Activated naive CD8-positive, alpha-beta T cell treated with anti-CD3 and anti-CD28 coated beads, Interleukin-2, amount 50 U/mL, for 24 hours (primary cell): Measurements from ENCODE around the gene TRIM9.
A peak's percentile ranks its signal among the peaks of the same experiment; 100 is the strongest.
"Not testable (repeated sequence)": the region's sequence is repeated elsewhere in the genome, so short reads cannot be mapped to it uniquely, and the experiment has no call there.

ENCODE experiments used
- ATAC-seq: fragments of 150-1000 bp; cut with Tn5 transposase; one replicate; pipeline ENCODE4 v1.10.0; 2021
- DNase-seq: peaks from one replicate; pipeline ENCODE4 v3.0.0; 2021
- H3K27ac Mint-ChIP-seq: one replicate; pipeline ENCODE4 v1.8.0; 2021; ENCODE audit warnings: mild to moderate bottlenecking, mixed read lengths
- H3K27me3 Mint-ChIP-seq: one replicate; pipeline ENCODE4 v1.8.0; 2021; ENCODE audit warnings: mixed read lengths
- H3K36me3 Mint-ChIP-seq: one replicate; pipeline ENCODE4 v1.8.0; 2021; ENCODE audit warnings: low read depth, mixed read lengths
- H3K4me1 Mint-ChIP-seq: one replicate; pipeline ENCODE4 v1.8.0; 2021; ENCODE audit warnings: mixed read lengths
- H3K4me3 Mint-ChIP-seq: one replicate; pipeline ENCODE4 v1.8.0; 2021; ENCODE audit warnings: mild to moderate bottlenecking, moderate library complexity, mixed read lengths
- H3K9me3 Mint-ChIP-seq: one replicate; pipeline ENCODE4 v1.8.0; 2021; ENCODE audit warnings: mixed read lengths

TRIM9 gene

GRCh38 chr14:51014086-51014485 lies 80.8 kb downstream of the TRIM9 start:
- no peaks in the 10 kb centered on the region for H3K27me3 Mint-ChIP-seq
- ATAC-seq: no peak
- no peak overlapping the region for H3K27ac Mint-ChIP-seq
- H3K36me3 Mint-ChIP-seq: no peaks in the 10 kb centered on the region
- no peaks in the 10 kb centered on the region for H3K4me1 Mint-ChIP-seq
- no peak overlapping the region for H3K4me3 Mint-ChIP-seq
- no peaks in the 10 kb centered on the region for H3K9me3 Mint-ChIP-seq
- no peak for DNase-seq

DNA sequence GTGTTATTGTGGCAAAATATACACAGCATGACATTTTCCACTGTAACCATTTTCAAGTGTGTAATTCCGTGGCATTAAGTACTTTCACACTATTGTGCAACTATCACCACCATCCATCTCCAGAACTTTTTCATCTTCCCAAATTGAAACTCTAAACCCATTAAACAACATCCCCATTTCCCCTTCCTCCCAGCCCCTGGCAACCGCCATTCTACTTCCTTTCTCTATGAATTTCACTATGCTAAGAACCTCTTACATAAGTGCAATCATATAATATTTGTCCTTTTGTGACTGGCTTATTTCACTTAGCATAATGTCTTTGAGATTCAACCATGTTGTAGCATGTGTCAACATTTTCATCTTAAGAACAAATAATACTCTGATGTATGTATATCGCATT lies 82.8 kb downstream of the TRIM9 start:
- H3K4me3 Mint-ChIP-seq: no peak overlapping the region

GRCh38 chr14:51008446-51008845 lies 86.5 kb downstream of the TRIM9 start:
- H3K4me3 Mint-ChIP-seq: no peak overlapping the region
- no peaks in the 10 kb centered on the region for H3K36me3 Mint-ChIP-seq
- peaks cover 16% of the 10 kb centered on the region for H3K4me1 Mint-ChIP-seq
- H3K27ac Mint-ChIP-seq: no peak overlapping the region
- no peaks in the 10 kb centered on the region for H3K9me3 Mint-ChIP-seq
- ATAC-seq (no peak), DNase-seq (no peak)
- no peaks in the 10 kb centered on the region for H3K27me3 Mint-ChIP-seq

More for the DNA sequence above, 82.8 kb downstream of the TRIM9 start:
- peaks cover 3% of the 10 kb centered on the region for H3K4me1 Mint-ChIP-seq
- DNase-seq: no peak
- no peaks in the 10 kb centered on the region for H3K27me3 Mint-ChIP-seq
- H3K36me3 Mint-ChIP-seq: no peaks in the 10 kb centered on the region
- ATAC-seq: no peak
- no peaks in the 10 kb centered on the region for H3K9me3 Mint-ChIP-seq
- no peak overlapping the region for H3K27ac Mint-ChIP-seq

DNA sequence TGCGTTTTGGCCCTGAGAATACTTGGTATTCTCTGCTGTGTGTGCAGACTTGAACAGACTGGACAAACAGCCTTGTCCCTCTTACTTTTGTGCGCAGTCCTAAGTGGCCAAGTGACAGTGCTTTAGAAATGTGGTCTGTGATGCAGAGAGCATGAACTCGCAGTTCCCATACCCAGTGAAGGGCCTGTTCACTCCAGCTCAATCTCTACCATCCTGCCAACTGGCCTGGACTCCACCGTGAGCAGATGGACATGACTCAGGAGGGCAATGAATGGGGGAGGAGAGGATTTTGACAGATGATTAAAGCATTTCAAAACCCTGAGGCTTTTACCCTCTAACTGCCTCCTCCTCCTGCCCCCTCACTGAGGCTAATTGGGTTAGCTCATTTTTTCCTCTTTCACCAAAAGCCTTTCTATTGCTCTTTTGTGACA lies 88.1 kb downstream of the TRIM9 start:
- no peaks in the 10 kb centered on the region for H3K27me3 Mint-ChIP-seq

GRCh38 chr14:51006324-51006723 lies 88.6 kb downstream of the TRIM9 start:
- Mint-ChIP-seq H3K36me3 (no peaks in the 10 kb centered on the region), H3K27ac (no peak overlapping the region), H3K27me3 (no peaks in the 10 kb centered on the region), H3K4me3 (no peak overlapping the region), H3K4me1 (peaks cover 16% of the 10 kb centered on the region), H3K9me3 (no peaks in the 10 kb centered on the region)
- no peak for ATAC-seq
- DNase-seq: no peak

More for the DNA sequence above, 88.1 kb downstream of the TRIM9 start:
- no peak overlapping the region for H3K4me3 Mint-ChIP-seq
- peaks cover 16% of the 10 kb centered on the region for H3K4me1 Mint-ChIP-seq
- no peak overlapping the region for H3K27ac Mint-ChIP-seq
- no peaks in the 10 kb centered on the region for H3K9me3 Mint-ChIP-seq
- no peaks in the 10 kb centered on the region for H3K36me3 Mint-ChIP-seq
- DNase-seq (no peak), ATAC-seq (peak; percentile 82)

DNA sequence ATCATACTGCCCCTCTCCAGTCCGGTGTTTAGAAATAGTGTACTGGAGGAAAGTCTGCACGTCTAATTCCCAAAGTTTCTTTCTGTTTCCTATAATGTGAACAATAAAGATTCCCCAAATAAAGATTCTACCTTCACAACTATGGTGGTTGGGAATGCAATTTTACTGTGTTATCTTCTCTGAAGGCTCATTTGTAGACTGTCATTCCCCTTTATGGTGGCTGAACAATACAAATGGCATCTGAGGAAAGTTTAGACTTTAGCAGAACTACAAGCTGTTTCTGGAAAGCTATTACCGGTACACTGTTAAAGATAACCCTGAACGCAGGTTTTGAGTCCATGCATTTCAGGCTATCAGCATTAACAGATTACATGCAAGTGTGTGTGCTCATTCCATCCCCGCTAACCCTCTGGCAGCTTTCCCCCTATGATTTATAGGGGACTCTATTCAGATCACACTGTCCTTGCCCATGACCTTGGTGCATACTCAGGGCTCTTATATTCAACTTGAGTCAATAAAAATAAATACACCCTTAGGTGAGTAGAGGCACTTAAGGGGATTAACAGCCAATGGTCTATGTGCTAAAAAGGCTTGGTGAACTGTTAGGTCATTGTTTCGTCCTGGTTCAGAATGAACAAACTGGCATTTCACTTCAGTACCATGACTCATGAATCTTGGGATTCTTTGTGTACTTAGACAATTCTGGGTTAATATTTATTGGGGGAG lies 89.9 kb downstream of the TRIM9 start:
- H3K27me3 Mint-ChIP-seq: no peaks in the 10 kb centered on the region
- no peak overlapping the region for H3K4me3 Mint-ChIP-seq
- ATAC-seq: no peak
- no peak for DNase-seq
- no peaks in the 10 kb centered on the region for H3K9me3 Mint-ChIP-seq
- peaks cover 16% of the 10 kb centered on the region for H3K4me1 Mint-ChIP-seq
- H3K27ac Mint-ChIP-seq: no peak overlapping the region
- no peaks in the 10 kb centered on the region for H3K36me3 Mint-ChIP-seq

- Mint-ChIP-seq H3K9me3 (no peaks in the 10 kb centered on the region), H3K36me3 (no peaks in the 10 kb centered on the region), H3K27me3 (no peaks in the 10 kb centered on the region), H3K4me3 (no peak overlapping the region), H3K27ac (no peak overlapping the region), H3K4me1 (peaks cover 16% of the 10 kb centered on the region)
- no peak for ATAC-seq
- no peak for DNase-seq
These were observed 90.5 kb downstream of the TRIM9 start for GRCh38 chr14:51004352-51004800.

- no peak for ATAC-seq
- H3K4me3 Mint-ChIP-seq: no peak overlapping the region
These were observed 92.4 kb downstream of the TRIM9 start for GRCh38 chr14:51002406-51002999.

GRCh38 chr14:51000566-51000965 lies 94.3 kb downstream of the TRIM9 start:
- no peak for DNase-seq
- ATAC-seq: no peak
- H3K4me3 Mint-ChIP-seq: no peak overlapping the region
- no peaks in the 10 kb centered on the region for H3K4me1 Mint-ChIP-seq
- no peak overlapping the region for H3K27ac Mint-ChIP-seq
- H3K36me3 Mint-ChIP-seq: no peaks in the 10 kb centered on the region
- no peaks in the 10 kb centered on the region for H3K9me3 Mint-ChIP-seq
- H3K27me3 Mint-ChIP-seq: no peaks in the 10 kb centered on the region

More at GRCh38 chr14:51002406-51002999, 92.4 kb downstream of the TRIM9 start:
- H3K36me3 Mint-ChIP-seq: no peaks in the 10 kb centered on the region
- H3K4me1 Mint-ChIP-seq: peaks cover 14% of the 10 kb centered on the region
- no peaks in the 10 kb centered on the region for H3K27me3 Mint-ChIP-seq
- no peaks in the 10 kb centered on the region for H3K9me3 Mint-ChIP-seq
- no peak overlapping the region for H3K27ac Mint-ChIP-seq
- DNase-seq: no peak

- DNase-seq (no peak), ATAC-seq (no peak)
- no peak overlapping the region for H3K4me3 Mint-ChIP-seq
These were observed 95.2 kb downstream of the TRIM9 start for GRCh38 chr14:50999726-51000125.

GRCh38 chr14:50998612-50999011 lies 96.3 kb downstream of the TRIM9 start:
- Mint-ChIP-seq H3K27ac (no peak overlapping the region), H3K4me1 (no peaks in the 10 kb centered on the region), H3K36me3 (no peaks in the 10 kb centered on the region), H3K4me3 (no peak overlapping the region), H3K9me3 (no peaks in the 10 kb centered on the region), H3K27me3 (no peaks in the 10 kb centered on the region)
- no peak for DNase-seq
- ATAC-seq: no peak

More at GRCh38 chr14:50999726-51000125, 95.2 kb downstream of the TRIM9 start:
- Mint-ChIP-seq H3K27ac (no peak overlapping the region), H3K9me3 (no peaks in the 10 kb centered on the region), H3K36me3 (no peaks in the 10 kb centered on the region), H3K27me3 (no peaks in the 10 kb centered on the region), H3K4me1 (no peaks in the 10 kb centered on the region)

- ATAC-seq (no peak), DNase-seq (no peak)
- no peak overlapping the region for H3K4me3 Mint-ChIP-seq
- no peak overlapping the region for H3K27ac Mint-ChIP-seq
- no peaks in the 10 kb centered on the region for H3K9me3 Mint-ChIP-seq
- H3K27me3 Mint-ChIP-seq: no peaks in the 10 kb centered on the region
- H3K4me1 Mint-ChIP-seq: no peaks in the 10 kb centered on the region
- H3K36me3 Mint-ChIP-seq: no peaks in the 10 kb centered on the region
These were observed 97.2 kb downstream of the TRIM9 start for GRCh38 chr14:50997712-50998111.

GRCh38 chr14:50994158-50994557 lies 100.7 kb downstream of the TRIM9 start:
- not testable (repeated sequence) for H3K27ac Mint-ChIP-seq, H3K4me1 Mint-ChIP-seq, H3K36me3 Mint-ChIP-seq

DNA sequence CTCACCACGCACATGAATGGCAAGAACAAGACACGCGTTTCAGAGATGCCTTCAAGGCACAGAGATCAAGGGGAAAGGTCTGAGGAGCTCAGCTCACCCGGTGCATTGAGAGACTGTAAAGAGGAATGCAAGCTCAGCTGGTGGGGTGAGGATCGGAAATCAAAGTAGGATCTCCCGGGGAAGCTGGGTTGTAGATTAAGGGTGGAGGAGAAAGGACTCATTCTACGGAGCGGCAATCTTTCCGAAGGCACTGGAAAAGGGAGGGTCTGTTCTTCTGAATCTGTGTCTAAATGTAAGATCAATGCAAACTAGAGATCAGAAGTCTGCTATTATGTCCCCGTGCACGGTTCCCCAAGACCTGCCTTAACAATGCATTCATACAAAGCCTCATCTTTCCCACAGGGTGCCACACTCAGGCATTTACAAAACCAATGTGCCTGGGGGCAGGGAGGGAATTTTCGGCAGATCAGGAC lies 109.0 kb downstream of the TRIM9 start:
- DNase-seq (no peak), ATAC-seq (no peak)
- Mint-ChIP-seq H3K4me3 (no peak overlapping the region), H3K27ac (no peak overlapping the region), H3K36me3 (no peaks in the 10 kb centered on the region), H3K27me3 (no peaks in the 10 kb centered on the region), H3K9me3 (no peaks in the 10 kb centered on the region), H3K4me1 (no peaks in the 10 kb centered on the region)

More at GRCh38 chr14:50994158-50994557, 100.7 kb downstream of the TRIM9 start:
- H3K9me3 Mint-ChIP-seq, ATAC-seq, H3K4me3 Mint-ChIP-seq, DNase-seq, H3K27me3 Mint-ChIP-seq: not testable (repeated sequence)

DNA sequence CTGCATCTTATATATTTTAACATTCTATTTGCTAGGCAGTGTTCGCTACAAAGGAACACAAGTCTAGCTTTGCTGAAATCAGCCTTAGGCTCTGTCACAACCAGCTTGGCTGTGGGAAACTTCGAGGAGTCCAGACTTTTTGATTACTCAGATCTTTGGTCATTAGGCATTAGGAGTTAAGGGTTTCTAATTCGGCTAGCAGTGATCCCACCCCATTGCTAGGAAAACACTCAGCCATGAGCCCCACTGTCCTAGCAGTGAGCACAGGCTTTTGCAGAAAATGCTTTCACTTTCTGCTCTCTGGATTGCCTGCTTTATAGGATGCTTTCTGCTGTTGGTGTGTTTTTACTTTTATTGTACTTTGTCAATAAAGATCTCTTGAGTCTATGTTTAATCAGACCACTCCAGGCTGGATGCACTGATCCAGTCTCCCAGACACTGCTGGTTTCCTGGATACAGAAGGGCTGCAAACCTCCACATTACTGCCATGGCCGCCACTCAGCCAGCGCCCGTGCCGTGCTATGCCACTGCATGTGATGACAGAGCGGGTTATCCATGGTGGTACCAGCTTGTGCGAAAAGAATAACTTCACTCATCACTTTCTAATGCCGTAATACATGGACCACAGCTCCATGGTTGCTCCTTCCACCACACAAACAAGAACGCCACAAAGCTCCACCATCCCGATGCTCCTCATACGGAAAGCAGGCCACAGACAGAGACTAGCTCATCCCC lies 109.6 kb downstream of the TRIM9 start:
- no peaks in the 10 kb centered on the region for H3K4me1 Mint-ChIP-seq
- DNase-seq: no peak
- no peak for ATAC-seq
- H3K36me3 Mint-ChIP-seq: no peaks in the 10 kb centered on the region
- H3K27ac Mint-ChIP-seq: no peak overlapping the region
- H3K27me3 Mint-ChIP-seq: no peaks in the 10 kb centered on the region
- no peaks in the 10 kb centered on the region for H3K9me3 Mint-ChIP-seq
- no peak overlapping the region for H3K4me3 Mint-ChIP-seq
